IMR-90 (cell line): ENCODE measurements around the gene GCGR. TPM values are rescaled to one million over a fixed set of nuclear protein-coding genes. Genes with fewer than 3 reads are reported as not detected.
A peak's percentile ranks its signal among the peaks of the same experiment; 100 is the strongest.

Source experiments
- ATAC-seq: fragments of 200-7000 bp; cut with Tn5 transposase; 2 replicates; pipeline ENCODE4 v1.9.1; 2020; ENCODE audit warnings: low read depth, mild to moderate bottlenecking, moderate library complexity
- BruUV-seq: library from RNA; stranded (reverse); fragments of 400-500 nt; replicated peaks from 2 replicates; lab custom pipeline; 2021; lab: Mats Ljungman, UMichigan
- CTCF ChIA-PET: fragments of 300-600 bp; formaldehyde crosslinking; extraction: SDS; loops from one replicate; lab custom pipeline; 2021; ENCODE audit warnings: antibody characterized with exemption; lab: Yijun Ruan, JAX
- POLR2A ChIA-PET: fragments of 300-600 bp; sonication (Branson Sonifier 250); formaldehyde crosslinking; loops from one replicate; lab custom pipeline; 2022; ENCODE audit warnings: antibody characterized with exemption; ENCODE audit not compliant: unreplicated experiment; lab: Charles Lee
- DNase-seq: peaks from one replicate; pipeline ENCODE4 v3.0.0; 2013
- H2AFZ ChIP-seq: replicated peaks from 2 replicates; pipeline ENCODE3; 2013; ENCODE audit warnings: low read length, mild to moderate bottlenecking; ENCODE audit not compliant: poor library complexity
- H2AK5ac ChIP-seq: 2 replicates; pipeline ENCODE4 v1.6.1; 2013; ENCODE audit warnings: low read depth, low read length, inconsistent platforms
- H2AK9ac ChIP-seq: replicated peaks from 2 replicates; pipeline ENCODE3; 2013; ENCODE audit warnings: mild to moderate bottlenecking, low read depth, low read length, moderate library complexity; ENCODE audit not compliant: poor library complexity
- H2BK120ac ChIP-seq: 2 replicates; pipeline ENCODE4 v1.6.1; 2013; ENCODE audit warnings: low read depth, low read length, inconsistent platforms
- H2BK15ac ChIP-seq: 3 replicates; pipeline ENCODE4 v1.6.1; 2013; ENCODE audit warnings: low read depth, low read length, inconsistent platforms
- H2BK20ac ChIP-seq: 2 replicates; pipeline ENCODE4 v1.6.1; 2013; ENCODE audit warnings: low read depth, mild to moderate bottlenecking, inconsistent platforms, low read length, moderate library complexity
- H2BK5ac ChIP-seq: 2 replicates; pipeline ENCODE4 v1.6.1; 2013; ENCODE audit warnings: mild to moderate bottlenecking, low read depth, low read length, inconsistent platforms; ENCODE audit not compliant: poor library complexity, severe bottlenecking
- H3K14ac ChIP-seq: replicated peaks from 2 replicates; pipeline ENCODE4 v1.6.1; 2013; ENCODE audit warnings: low read depth, low read length, inconsistent platforms
- H3K18ac ChIP-seq: 2 replicates; pipeline ENCODE4 v1.6.1; 2013; ENCODE audit warnings: low read depth, low read length, control low read depth
- H3K23ac ChIP-seq: 2 replicates; pipeline ENCODE4 v1.6.1; 2013; ENCODE audit warnings: low read depth, low read length, inconsistent platforms
- H3K27ac ChIP-seq: 2 replicates; pipeline ENCODE4 v1.5.1; 2013; ENCODE audit warnings: mild to moderate bottlenecking, control low read depth, low read length; ENCODE audit not compliant: insufficient read depth
- H3K27me3 ChIP-seq: 2 replicates; pipeline ENCODE4 v1.6.1; 2013; ENCODE audit warnings: low read length; ENCODE audit not compliant: control insufficient read depth, insufficient read depth
- H3K36me3 ChIP-seq: 2 replicates; pipeline ENCODE4 v1.6.1; 2013; ENCODE audit warnings: low read length, mixed read lengths; ENCODE audit not compliant: control insufficient read depth, insufficient read depth
- H3K4ac ChIP-seq: 2 replicates; pipeline ENCODE4 v1.6.1; 2013; ENCODE audit warnings: low read depth, low read length, inconsistent platforms
- H3K4me1 ChIP-seq: 2 replicates; pipeline ENCODE4 v1.6.1; 2013; ENCODE audit warnings: low read length, mixed read lengths; ENCODE audit not compliant: control insufficient read depth, insufficient read depth
- H3K4me2 ChIP-seq: 2 replicates; pipeline ENCODE4 v1.6.1; 2013; ENCODE audit warnings: low read depth, mild to moderate bottlenecking, control low read depth, low read length, moderate library complexity
- H3K4me3 ChIP-seq: 2 replicates; pipeline ENCODE4 v1.5.1; 2013; ENCODE audit warnings: low read depth, mild to moderate bottlenecking, control low read depth, low read length, moderate library complexity; ENCODE audit not compliant: insufficient read depth
- H3K56ac ChIP-seq: 2 replicates; pipeline ENCODE4 v1.6.1; 2013; ENCODE audit warnings: low read length, inconsistent platforms; ENCODE audit not compliant: insufficient read depth; ENCODE audit errors: extremely low read depth
- H3K79me1 ChIP-seq, 2 experiments: 2 replicates each; pipeline ENCODE4 v1.6.1; 2013; ENCODE audit warnings: low read length in 2 of 2, inconsistent platforms in 1 of 2, low read depth in 1 of 2
- H3K9ac ChIP-seq: 2 replicates; pipeline ENCODE4 v1.6.1; 2013; ENCODE audit warnings: low read depth, low read length, control low read depth
- H3K9me1 ChIP-seq: 2 replicates; pipeline ENCODE4 v1.6.1; 2013; ENCODE audit warnings: low read length, inconsistent platforms; ENCODE audit not compliant: insufficient read depth
- H3K9me3 ChIP-seq: 2 replicates; pipeline ENCODE4 v1.6.1; 2013; ENCODE audit warnings: low read length; ENCODE audit not compliant: control insufficient read depth, insufficient read depth
- H4K20me1 ChIP-seq: 2 replicates; pipeline ENCODE4 v1.6.1; 2013; ENCODE audit warnings: low read length, inconsistent platforms; ENCODE audit not compliant: insufficient read depth
- H4K5ac ChIP-seq: 2 replicates; pipeline ENCODE4 v1.6.1; 2013; ENCODE audit warnings: mild to moderate bottlenecking, low read depth, low read length, control low read depth
- H4K8ac ChIP-seq, 2 experiments: 2 replicates each; pipeline ENCODE4 v1.6.1; 2013; ENCODE audit warnings: low read depth in 2 of 2, low read length in 2 of 2, control low read depth in 1 of 2, inconsistent platforms in 1 of 2
- H4K91ac ChIP-seq: 2 replicates; pipeline ENCODE4 v1.6.1; 2013; ENCODE audit warnings: low read depth, low read length, inconsistent platforms; ENCODE audit not compliant: insufficient read depth
- CTCF ChIP-seq: conservative IDR thresholded peaks from 2 replicates; pipeline ENCODE4 v1.5.1; 2012; ENCODE audit warnings: mild to moderate bottlenecking, low read depth, low read length, improper control_type of control experiment
- MAFK ChIP-seq: IDR thresholded peaks from 2 replicates; pipeline ENCODE4 v1.6.1; 2012; ENCODE audit warnings: low read depth, low read length, improper control_type of control experiment
- RFX5 ChIP-seq: IDR thresholded peaks from 2 replicates; pipeline ENCODE4 v1.8.0; 2012; ENCODE audit warnings: low read depth, mild to moderate bottlenecking, low read length, moderate library complexity
- USF2 ChIP-seq: fragments of 150-350 bp; IDR thresholded peaks from 2 replicates; pipeline ENCODE4 v1.6.1; 2017; ENCODE audit warnings: mild to moderate bottlenecking, antibody characterized with exemption, low read length, low read depth
- WGBS, 2 experiments: methylation state at CpG; one replicate each; pipeline versions ENCODE4 v1.1.5 to v1.1.7; 2013; ENCODE audit warnings: missing lambda C conversion rate in 2 of 2; ENCODE audit not compliant: insufficient read length in 1 of 2; ENCODE audit errors: extremely low coverage in 2 of 2; 5-methylcytosine and 5-hydroxymethylcytosine counted together
- dilution Hi-C: fragments of 300-500 bp; cut with HindIII; formaldehyde crosslinking; loops from one replicate; pipeline ENCODE4 v1.14.3; 2018; ENCODE audit warnings: low sequenced_read_pairs; ENCODE audit not compliant: unreplicated experiment
- in situ Hi-C: fragments of 300-500 bp; cut with MboI; formaldehyde crosslinking; loops from 3 replicates; pipeline ENCODE4 v1.14.3; 2019; ENCODE audit warnings: low sequenced_read_pairs, inconsistent platforms, mixed read lengths
- intact Hi-C: fragments of 100-400 bp; cut with micrococcal nuclease; formaldehyde crosslinking; loops from 2 replicates; pipeline ENCODE4 v1.10.0; 2022
- polyA plus RNA-seq, 3 experiments: library from polyadenylated mRNA; depleted of rRNA; stranded (reverse); fragments of >200 nt; gene quantifications; 2 replicates each; pipeline ENCODE4 v1.2.3, GENCODE V29; 2012; ENCODE audit warnings: low replicate concordance in 1 of 3
- total RNA-seq: library from RNA; depleted of rRNA; stranded (reverse); fragments of >200 nt; gene quantifications from 2 replicates; pipeline ENCODE4 v1.2.3, GENCODE V29; 2012

Gene GCGR
- total and polyA plus RNA-seq, 2 of the 4 experiments (the other 2 are of a cell fraction): not detected

GRCh38 chr17:81854974-81855774 lies 51.2 kb downstream of the GCGR start:
- dilution Hi-C loops: no loop called here
- Histone ChIP-seq H3K56ac (no peak overlapping the region), H3K9me1 (peaks cover 16% of the 10 kb centered on the region), H3K14ac (no peak overlapping the region), H4K5ac (no peak overlapping the region), H3K4me2 (no peak overlapping the region), H4K20me1 (peaks cover 75% of the 10 kb centered on the region), H2AFZ (no peak overlapping the region), H4K91ac (no peak overlapping the region), H3K18ac (no peak overlapping the region), H2BK20ac (no peak overlapping the region), H2AK5ac (no peak overlapping the region), H3K9ac (no peak overlapping the region), H3K4me1 (peaks cover 16% of the 10 kb centered on the region), H3K27me3 (no peaks in the 10 kb centered on the region), H3K36me3 (peaks cover 65% of the 10 kb centered on the region), H3K23ac (no peak overlapping the region), H3K9me3 (no peaks in the 10 kb centered on the region), H2BK15ac (no peak overlapping the region), H2BK5ac (no peak overlapping the region), H4K8ac (no peak overlapping the region), H3K4ac (no peak overlapping the region), H3K4me3 (no peak overlapping the region), H2AK9ac (peak overlapping the region; percentile 5), H3K79me1 (peaks cover 9 to 76% of the 10 kb centered on the region in 2 experiments), H3K27ac (no peak overlapping the region), H2BK120ac (no peak overlapping the region)
- ChIA-PET POLR2A (interaction anchor here (0.5 to 0.8 kb wide), 3 partner anchors 10 to 243 kb away, joined by 3 to 4 read pairs (median 3); partner anchors contain the start of gene FASN), CTCF (interaction anchor here (0.7 to 1.2 kb wide), 2 partner anchors 14 to 33 kb away, joined by 3 read pairs; no protein-coding TSS in a partner anchor)
- 93% methylated on average over 15 of the region's 29 CpGs; no CpG with 5 or more reads in 1 of the 2 experiments for whole genome bisulfite sequencing, 2 experiments
- BruUV-seq: no TSS peak
- DNase-seq (no peak), ATAC-seq (no peak)
- TF ChIP-seq CTCF: no peak
- TF ChIP-seq USF2: no peak
- no peak for TF ChIP-seq RFX5
- TF ChIP-seq MAFK: no peak
- intact Hi-C loops: no loop called here
- in situ Hi-C loops: no loop called here
